ENCODE measurements around the gene ONECUT1.

The ONECUT1 gene

DNA sequence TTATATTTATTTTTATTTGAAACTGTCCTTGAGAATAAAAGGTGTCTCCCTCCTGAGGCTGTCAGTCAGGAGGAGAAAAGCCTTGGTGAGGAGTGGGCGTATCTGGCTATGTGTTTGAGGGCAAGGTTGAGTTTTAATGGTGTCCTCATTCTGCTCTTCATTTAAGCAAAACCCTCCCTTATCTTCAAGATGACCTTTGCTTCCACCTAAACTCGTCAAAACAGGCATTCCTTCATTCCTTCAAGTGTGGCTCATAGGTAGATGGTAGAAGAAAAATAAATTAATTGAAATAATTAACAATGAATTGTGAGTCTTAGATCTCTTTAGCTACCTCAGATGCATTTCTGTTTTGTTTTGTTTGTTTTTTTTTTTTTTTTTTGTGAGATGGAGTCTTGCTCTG, 71.6 kb downstream of the ONECUT1 start:
- TF ChIP-seq EZH2 (IDR thresholded peaks at IDR 0.05; ENCODE audit: borderline replicate concordance, low read length): no peak
- TF ChIP-seq, protein P1, sequence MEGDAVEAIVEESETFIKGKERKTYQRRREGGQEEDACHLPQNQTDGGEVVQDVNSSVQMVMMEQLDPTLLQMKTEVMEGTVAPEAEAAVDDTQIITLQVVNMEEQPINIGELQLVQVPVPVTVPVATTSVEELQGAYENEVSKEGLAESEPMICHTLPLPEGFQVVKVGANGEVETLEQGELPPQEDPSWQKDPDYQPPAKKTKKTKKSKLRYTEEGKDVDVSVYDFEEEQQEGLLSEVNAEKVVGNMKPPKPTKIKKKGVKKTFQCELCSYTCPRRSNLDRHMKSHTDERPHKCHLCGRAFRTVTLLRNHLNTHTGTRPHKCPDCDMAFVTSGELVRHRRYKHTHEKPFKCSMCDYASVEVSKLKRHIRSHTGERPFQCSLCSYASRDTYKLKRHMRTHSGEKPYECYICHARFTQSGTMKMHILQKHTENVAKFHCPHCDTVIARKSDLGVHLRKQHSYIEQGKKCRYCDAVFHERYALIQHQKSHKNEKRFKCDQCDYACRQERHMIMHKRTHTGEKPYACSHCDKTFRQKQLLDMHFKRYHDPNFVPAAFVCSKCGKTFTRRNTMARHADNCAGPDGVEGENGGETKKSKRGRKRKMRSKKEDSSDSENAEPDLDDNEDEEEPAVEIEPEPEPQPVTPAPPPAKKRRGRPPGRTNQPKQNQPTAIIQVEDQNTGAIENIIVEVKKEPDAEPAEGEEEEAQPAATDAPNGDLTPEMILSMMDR (IDR thresholded peaks at IDR 0.05; ENCODE audit: low read length): no peak
- no peaks in the 10 kb centered on the region for H3K27me3 ChIP-seq (ENCODE audit: insufficient read depth, low read length)
- H2AFZ ChIP-seq (ENCODE audit: low read length): no peak overlapping the region

DNA sequence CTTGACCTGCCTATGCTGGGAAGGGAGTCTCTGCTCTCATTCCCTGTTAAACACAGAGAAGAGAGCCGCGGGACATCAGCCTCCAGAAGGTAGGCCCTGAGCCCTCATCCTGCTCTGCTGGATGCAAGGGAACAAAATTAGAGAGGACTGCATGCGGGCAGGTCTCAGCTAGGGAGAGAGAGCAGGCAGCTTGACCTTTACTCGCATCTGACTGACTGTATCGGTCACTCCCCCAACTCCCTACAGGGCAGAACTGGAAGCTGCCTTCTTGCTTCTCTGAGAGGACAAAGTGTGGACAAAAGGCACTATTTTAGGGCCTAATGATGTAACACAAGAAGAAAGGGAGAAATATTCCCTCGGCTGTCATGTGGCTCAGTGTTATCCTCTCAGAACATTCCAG, 72.2 kb downstream of the ONECUT1 start:
- Histone ChIP-seq H2AFZ (ENCODE audit: low read length) (no peak overlapping the region), H3K36me3 (ENCODE audit: insufficient read depth, low read length) (no peaks in the 10 kb centered on the region), H3K4me2 (ENCODE audit: low read length) (no peak overlapping the region), H3K9me2 (ENCODE audit: low read depth, low read length) (no peaks in the 10 kb centered on the region), H3K4me3 (ENCODE audit: low read depth, low read length, poor library complexity, severe bottlenecking) (no peak overlapping the region), H3K9ac (ENCODE audit: low read length) (no peak overlapping the region), H4K20me1 (ENCODE audit: insufficient read depth, low read length) (no peaks in the 10 kb centered on the region), H3K79me2 (ENCODE audit: insufficient read depth, low read length) (no peaks in the 10 kb centered on the region), H3F3A (ENCODE audit: insufficient read depth, low read length) (no peaks in the 10 kb centered on the region), H3K9me3 (ENCODE audit: low read length) (no peaks in the 10 kb centered on the region), H3K4me1 (ENCODE audit: insufficient read depth, low read length, severe bottlenecking) (no peaks in the 10 kb centered on the region), H3K27ac (ENCODE audit: low read depth, low read length, poor library complexity, severe bottlenecking) (no peak overlapping the region), H3K27me3 (ENCODE audit: insufficient read depth, low read length) (no peaks in the 10 kb centered on the region)
- TF ChIP-seq, protein P1 (IDR thresholded peaks at IDR 0.05; ENCODE audit: low read length): no peak
- no peak for TF ChIP-seq EZH2 (IDR thresholded peaks at IDR 0.05; ENCODE audit: borderline replicate concordance, low read length)

More for the DNA sequence above, 71.6 kb downstream of the ONECUT1 start:
- H3K27ac ChIP-seq (ENCODE audit: low read depth, low read length, poor library complexity, severe bottlenecking): no peak overlapping the region
- no peak overlapping the region for H3K4me3 ChIP-seq (ENCODE audit: low read depth, low read length, poor library complexity, severe bottlenecking)
- H3K4me2 ChIP-seq (ENCODE audit: low read length): no peak overlapping the region
- no peaks in the 10 kb centered on the region for H3K79me2 ChIP-seq (ENCODE audit: insufficient read depth, low read length)
- no peaks in the 10 kb centered on the region for H3K36me3 ChIP-seq (ENCODE audit: insufficient read depth, low read length)
- no peaks in the 10 kb centered on the region for H3K9me3 ChIP-seq (ENCODE audit: low read length)
- no peak overlapping the region for H3K9ac ChIP-seq (ENCODE audit: low read length)
- no peaks in the 10 kb centered on the region for H4K20me1 ChIP-seq (ENCODE audit: insufficient read depth, low read length)
- H3K4me1 ChIP-seq (ENCODE audit: insufficient read depth, low read length, severe bottlenecking): no peaks in the 10 kb centered on the region
- H3F3A ChIP-seq (ENCODE audit: insufficient read depth, low read length): no peaks in the 10 kb centered on the region
- H3K9me2 ChIP-seq (ENCODE audit: low read depth, low read length): no peaks in the 10 kb centered on the region

DNA sequence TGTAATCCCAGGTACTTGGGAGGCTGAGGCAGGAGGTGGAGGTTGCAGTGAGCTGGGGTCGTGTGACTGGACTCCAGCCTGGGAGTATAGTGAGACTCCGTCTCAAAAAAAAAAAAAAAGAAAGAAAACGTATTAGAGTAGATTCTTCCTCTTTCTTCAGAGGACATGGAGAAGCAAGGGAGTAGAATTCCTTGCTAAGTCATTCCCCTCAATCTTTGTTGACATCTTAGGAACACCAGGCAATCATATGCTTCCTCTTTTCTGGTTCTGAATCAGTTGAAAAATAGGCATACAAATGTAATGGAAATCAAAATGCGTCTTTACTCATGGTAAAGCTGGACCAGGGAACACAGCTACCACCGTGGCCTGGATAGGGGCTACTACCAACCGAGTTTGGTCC, 72.7 kb downstream of the ONECUT1 start:
- Histone ChIP-seq H2AFZ (ENCODE audit: low read length) (no peak overlapping the region), H3K4me2 (ENCODE audit: low read length) (no peak overlapping the region), H3K36me3 (ENCODE audit: insufficient read depth, low read length) (no peaks in the 10 kb centered on the region), H3F3A (ENCODE audit: insufficient read depth, low read length) (no peaks in the 10 kb centered on the region), H3K9ac (ENCODE audit: low read length) (no peak overlapping the region), H3K9me2 (ENCODE audit: low read depth, low read length) (no peaks in the 10 kb centered on the region), H4K20me1 (ENCODE audit: insufficient read depth, low read length) (no peaks in the 10 kb centered on the region), H3K27ac (ENCODE audit: low read depth, low read length, poor library complexity, severe bottlenecking) (no peak overlapping the region), H3K27me3 (ENCODE audit: insufficient read depth, low read length) (no peaks in the 10 kb centered on the region), H3K79me2 (ENCODE audit: insufficient read depth, low read length) (no peaks in the 10 kb centered on the region), H3K4me3 (ENCODE audit: low read depth, low read length, poor library complexity, severe bottlenecking) (no peak overlapping the region), H3K4me1 (ENCODE audit: insufficient read depth, low read length, severe bottlenecking) (no peaks in the 10 kb centered on the region), H3K9me3 (ENCODE audit: low read length) (no peaks in the 10 kb centered on the region)
- TF ChIP-seq EZH2 (IDR thresholded peaks at IDR 0.05; ENCODE audit: borderline replicate concordance, low read length): no peak
- TF ChIP-seq, protein P1 (IDR thresholded peaks at IDR 0.05; ENCODE audit: low read length): no peak

Data from OCI-LY1 (cell line).